ENCODE results near the gene FGF1.

GRCh38 chr5:142699184-142699720 is 13.4 kb upstream of the FGF1 start:
- TF ChIP-seq CTCF (IDR thresholded peaks at IDR 0.05) (peak; percentile 97), EZH2phosphoT487 (IDR thresholded peaks at IDR 0.05) (no peak)
